ENCODE measurements around the gene COL24A1.
"Not testable (repeated sequence)": the region's sequence is repeated elsewhere in the genome, so short reads cannot be mapped to it uniquely, and the experiment has no call there.

Gene COL24A1

DNA sequence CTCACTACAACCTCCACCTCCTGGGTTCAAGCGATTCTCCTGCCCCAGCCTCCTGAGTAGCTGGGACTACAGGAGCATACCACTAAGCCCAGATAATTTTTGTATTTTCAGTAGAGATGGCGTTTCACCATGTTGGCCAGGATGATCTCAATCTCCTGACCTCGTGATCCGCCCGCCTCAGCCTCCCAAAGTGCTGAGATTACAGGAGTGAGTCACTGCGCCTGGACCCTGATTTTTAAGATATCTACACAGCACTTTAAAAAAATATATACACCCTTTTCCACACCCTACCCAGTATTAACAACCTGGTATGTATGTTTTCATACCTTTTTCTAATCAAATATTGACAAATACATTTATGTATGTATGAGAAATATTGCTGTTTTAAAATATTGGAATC lies 379.6 kb downstream of the COL24A1 start:
- DNase-seq = not testable (repeated sequence)

DNA sequence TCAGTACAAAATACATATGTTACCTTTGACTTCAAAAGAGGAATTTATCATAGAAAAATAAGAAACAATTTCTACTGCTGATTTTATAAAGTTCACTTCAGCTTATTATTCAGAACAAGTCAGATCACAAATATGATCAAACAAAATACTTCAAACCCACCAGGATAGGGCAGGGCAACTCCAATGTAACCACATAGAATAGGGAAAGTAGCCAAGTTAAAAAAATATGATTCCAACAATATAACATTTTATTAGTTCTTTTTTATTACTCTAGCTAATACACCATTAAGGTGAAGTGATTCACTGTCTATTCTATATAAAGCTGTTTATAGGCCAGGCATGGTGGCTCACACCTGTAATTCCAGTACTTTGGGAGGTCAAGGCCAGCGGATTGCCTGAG lies 393.8 kb downstream of the COL24A1 start:
- no peak for DNase-seq

DNA sequence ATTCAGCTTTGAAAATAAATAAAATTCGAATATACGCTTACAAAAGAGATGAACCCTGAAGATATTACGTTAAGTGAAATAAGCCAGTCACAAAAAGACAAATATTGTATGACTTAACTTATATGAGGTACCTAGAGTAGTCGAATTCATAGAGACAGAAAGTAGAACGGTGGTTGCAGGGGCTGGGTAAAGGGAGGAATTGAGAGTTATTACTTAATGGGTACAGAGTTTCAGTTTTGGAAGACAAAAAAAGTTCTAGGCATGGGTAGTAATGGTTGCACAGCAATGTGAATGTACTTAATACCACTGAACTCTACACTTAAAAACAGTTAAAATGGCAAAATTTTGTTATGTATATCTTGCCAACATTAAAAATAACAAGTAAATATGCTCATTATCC lies 399.7 kb downstream of the COL24A1 start:
- no peak for DNase-seq

DNA sequence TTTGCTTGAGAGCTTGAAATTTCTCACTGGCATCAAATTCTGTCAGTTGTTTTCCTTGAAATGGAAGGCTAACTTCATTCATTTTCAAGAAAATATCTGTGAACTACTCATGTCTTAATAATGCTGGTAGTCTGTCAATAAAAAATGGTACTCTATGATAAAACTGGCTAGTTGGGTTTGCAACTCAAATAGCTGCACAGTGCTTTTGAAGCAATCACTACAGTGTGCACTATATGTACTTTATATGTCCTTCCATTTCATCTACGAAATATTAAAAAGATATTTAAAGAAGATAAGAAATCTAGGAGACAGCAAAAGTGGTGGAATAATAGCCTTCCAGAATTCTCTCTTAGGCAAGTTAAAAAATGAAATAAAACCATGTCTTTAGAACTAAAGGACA lies 408.5 kb downstream of the COL24A1 start:
- no peak for DNase-seq

DNA sequence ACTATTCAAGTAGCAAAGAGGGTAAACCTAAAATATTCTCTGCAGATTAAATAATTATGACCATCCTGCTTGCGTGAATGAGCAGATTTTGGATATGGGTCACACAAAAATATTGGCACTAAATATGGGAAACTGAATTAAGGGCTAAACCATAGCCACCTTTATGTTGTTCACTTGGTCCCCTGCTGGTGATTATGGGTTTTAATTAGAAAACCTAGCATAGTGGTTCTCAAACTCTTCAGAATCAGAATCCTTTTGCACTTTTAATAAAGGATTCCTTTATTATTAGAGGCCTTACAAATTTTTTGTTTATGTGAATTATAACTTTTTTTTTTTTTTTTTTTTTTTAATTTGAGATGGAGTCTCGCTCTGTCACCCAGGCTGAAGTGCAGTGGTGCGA lies 409.8 kb downstream of the COL24A1 start:
- no peak for DNase-seq

DNA sequence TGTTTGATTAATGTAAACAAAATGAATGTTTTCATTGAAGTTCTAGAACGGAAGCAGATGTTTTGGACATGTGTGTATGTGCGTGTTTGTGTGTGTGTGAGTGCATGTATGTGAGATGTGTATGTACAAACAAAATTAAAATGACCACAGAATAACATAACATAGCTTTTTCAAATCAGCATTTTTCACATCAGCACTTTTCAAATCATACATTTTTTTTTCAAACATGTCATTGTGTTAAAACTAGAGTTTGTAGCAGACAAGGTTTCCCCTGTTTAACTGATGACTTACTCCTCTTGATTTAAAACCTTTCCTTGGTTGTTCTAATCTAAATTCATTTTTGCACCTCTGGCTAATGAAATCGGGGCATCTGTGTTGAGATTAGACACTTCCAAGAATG lies 412.8 kb downstream of the COL24A1 start:
- no peak for DNase-seq

DNA sequence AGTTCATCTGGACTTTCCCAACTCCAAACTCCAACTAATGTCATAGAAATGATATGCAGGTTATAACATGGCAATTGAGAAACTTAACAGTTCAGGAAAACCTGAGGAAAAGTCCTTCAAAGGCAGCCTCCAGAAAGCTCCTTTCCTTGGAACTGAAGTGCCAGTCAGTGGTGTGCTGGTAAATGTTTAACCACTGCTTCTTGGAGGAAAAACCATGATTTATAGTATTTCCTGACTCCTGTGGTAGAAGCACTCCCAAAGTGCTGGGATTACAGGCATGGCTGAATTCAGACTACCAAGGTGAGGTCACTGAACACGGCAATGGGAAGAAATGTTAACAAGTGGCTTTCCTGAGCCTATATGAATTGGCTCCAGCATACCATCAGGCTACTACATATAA lies 421.6 kb downstream of the COL24A1 start:
- DNase-seq = no peak

DNA sequence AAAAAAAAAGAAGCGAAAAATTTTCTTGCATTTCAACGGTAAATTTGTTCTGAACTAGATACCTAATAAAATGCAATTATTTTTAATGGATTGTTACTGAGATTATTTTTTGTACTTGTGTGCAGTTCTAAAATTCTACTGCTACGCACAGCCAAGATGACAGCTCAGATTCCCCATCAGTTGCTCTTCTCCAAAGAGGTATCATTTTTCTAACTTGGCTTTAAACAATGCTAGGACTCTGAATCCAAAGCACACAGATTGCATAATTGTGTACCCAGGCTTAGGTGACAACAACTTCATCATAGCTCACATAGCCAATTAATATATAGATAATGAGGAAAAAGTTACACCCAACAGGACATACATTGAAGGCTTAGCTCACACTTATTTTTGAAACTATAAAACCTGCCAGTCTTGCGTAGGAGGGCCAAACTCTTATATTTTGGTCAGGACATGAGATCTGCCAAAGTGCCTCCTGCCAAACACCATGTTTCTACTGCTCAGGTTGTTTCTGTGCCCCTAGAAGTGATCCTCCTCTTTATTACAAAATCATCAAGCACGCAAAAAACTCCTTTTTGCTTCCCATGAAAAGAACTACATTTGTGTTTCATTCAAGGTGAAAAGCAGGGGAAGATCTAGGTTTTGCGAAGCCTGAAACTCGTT lies 437.8 kb downstream of the COL24A1 start:
- DNase-seq = no peak

DNA sequence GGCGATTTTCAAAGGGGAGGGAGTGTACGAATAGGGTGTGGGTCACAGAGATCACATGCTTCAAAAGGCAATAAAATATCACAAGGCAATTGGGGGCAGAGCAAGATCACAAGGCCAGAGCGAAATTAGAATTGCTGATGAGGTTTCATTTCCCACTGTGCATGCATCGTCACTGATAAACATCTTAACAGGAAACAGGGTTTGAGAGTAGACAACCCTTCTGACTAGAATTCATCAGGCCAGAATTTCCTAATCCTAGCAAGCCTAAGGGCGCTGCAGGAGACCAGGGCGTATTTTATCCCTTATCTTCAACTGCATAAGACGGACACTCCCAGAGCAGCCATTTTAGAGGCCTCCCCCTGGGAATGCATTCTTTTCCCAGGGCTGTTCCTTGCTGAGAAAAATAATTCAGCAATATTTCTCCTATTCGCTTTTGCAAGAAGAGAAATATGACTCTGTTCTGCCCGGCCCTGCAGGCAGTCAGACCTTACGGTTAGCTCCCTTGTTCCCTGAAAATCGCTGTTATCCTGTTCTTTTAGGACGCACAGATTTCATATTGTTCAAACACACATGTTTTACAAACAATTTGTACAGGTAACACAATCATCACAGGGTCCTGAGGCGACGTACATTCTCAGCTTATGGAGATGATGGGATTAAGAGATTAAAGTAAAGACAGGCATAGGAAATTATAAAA lies 442.0 kb downstream of the COL24A1 start:
- not testable (repeated sequence) for DNase-seq

DNA sequence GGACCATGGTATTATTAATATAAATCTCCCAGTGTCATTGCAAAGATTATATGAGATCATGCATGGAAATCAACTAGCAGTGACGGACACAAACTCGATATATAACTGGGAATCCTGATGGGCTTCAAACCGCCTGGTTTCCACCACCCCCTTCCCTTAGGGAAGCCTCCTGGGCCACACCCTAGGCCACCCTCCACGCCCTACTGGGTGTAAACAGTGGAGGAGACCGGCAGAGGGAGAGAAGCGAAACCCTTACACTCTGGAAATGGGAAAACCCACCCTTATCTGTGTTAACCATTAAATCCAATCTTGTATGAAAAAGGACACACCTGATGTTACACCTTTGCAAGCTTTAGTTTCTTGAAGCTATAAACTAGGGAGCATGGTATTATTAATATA lies 447.7 kb downstream of the COL24A1 start:
- DNase-seq = no peak

DNA sequence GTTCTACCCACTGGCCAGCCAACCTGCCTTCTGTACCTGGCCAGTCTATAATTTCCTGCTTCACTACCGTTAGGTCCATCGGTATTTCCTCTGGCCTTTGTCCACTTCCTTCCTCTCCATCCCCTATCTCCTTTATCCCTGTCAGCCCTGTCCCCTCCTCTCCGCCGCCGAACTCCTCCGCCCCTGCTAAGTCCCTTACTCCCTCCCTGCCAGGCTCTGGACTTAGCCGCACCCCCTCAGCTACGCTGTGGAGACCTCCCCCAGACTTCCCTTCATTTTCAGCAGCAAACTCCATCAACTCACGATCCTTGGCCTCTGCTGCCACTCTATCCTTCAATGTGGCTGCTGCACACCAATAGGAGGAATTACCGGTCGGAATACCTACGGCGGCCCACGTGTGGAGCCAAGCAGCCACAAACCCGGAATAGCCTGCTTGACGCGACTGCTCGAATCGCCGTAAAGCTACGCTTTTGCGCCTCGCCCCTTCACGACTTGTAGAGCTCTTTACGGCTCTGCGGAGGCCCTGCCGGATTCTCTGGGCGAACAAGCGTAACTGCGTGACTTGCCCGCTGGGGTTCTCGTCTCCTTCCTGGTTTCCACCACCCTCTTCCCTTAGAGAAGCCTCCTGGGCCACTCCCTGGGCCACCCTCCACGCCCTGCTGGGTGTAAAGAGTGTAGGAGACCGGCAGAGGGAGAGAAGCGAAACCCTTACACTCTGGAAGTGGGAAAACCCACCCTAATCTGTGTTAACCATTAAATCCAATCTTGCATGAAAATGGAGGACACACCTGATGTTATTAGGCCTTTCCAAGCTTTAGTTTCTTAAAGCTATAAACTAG lies 448.4 kb downstream of the COL24A1 start, which contains the start of gene ZNHIT6:
Gene ZNHIT6 (minus strand): TSS at position 444 of the 839 bp plus-strand sequence. CDS start 149 bp downstream, at position 295.
- DNase-seq = peak; percentile 96

DNA sequence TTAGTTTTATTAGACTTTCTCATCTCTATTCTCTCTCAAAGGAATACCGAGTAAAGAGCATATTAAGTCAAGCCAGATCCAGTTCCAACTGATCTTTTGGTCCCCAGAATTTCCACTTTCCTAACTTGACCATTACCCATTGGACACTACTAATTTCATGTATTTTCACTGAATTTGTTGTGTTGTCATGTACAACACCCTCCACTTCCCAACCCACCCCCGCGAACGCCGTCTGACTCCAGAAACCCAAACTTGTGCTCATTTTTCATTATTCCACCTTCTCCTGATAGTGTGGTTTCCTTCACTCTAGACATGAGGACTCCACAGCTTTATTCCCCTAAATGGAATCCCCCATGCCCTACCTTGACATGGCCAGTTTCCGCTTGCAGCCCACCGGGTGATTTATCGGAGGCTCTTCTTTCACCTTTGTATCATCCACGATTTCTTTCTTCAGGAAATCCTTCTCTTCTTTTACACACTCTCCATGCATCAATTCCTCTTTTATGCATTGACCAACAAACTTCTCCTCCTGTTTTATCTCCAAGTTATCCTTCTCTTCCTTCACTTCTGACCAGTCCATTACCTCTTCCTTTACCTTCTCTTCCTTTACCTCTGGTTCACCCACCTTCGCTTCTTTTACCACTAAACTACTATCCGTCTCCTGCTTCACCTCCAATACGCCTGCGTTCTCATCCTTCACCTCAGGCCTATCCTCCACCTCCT lies 449.1 kb downstream of the COL24A1 start:
- no peak for DNase-seq

DNA sequence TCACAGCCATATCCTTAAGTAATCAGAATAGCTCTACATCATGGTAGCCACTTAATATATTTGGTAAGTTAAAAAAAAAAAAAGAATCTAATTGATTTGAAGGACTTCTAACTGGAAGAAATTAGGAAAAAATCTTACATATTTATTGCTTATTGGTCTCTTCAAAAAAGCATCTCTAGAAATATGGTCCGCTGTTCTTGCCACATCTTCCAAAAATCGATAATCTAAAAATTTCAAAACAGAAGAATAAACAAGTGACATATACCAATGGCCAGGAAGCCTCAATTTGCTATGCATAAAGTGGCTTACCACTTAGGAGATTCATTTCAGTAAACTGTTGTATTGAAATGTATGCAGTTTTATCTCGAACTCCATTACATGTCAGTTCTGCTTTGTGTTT lies 450.6 kb downstream of the COL24A1 start:
- DNase-seq = no peak

DNA sequence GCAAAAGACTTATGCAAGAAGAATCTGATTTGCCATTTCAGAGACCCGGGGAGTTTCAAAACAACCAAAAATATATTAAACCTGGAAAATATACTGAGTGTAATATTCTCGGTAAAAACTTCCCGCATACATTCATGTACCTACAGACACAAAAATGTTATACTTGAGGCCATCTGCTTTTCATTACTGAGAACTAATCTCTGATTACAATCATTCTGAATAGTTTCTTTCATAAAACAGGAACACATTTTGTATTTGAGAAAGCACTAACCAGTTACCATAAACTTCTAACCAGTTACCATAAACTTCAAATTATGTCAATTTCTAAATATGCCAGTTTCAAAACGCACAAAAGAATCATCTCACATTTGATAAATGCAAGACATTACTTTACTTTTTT lies 456.1 kb downstream of the COL24A1 start:
- DNase-seq = no peak

DNA sequence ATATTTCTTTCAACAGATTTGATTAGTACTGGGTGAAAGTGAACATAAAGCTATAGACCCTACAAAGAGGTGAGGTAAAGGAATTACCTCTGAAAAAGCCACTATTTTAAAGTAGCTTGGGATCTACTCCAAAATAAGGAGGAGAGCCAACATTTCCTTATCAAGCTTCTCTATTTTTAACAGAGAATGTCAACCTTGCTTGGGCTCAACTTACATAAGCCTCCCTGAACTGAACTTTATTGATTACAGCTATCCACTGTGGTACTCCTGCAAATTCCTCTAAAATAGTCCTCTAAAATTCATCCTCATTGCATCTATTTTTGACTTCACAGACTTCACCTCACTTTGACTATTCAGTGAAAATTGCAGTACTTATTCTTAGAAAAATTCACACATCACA lies 458.7 kb downstream of the COL24A1 start:
- DNase-seq = no peak

DNA sequence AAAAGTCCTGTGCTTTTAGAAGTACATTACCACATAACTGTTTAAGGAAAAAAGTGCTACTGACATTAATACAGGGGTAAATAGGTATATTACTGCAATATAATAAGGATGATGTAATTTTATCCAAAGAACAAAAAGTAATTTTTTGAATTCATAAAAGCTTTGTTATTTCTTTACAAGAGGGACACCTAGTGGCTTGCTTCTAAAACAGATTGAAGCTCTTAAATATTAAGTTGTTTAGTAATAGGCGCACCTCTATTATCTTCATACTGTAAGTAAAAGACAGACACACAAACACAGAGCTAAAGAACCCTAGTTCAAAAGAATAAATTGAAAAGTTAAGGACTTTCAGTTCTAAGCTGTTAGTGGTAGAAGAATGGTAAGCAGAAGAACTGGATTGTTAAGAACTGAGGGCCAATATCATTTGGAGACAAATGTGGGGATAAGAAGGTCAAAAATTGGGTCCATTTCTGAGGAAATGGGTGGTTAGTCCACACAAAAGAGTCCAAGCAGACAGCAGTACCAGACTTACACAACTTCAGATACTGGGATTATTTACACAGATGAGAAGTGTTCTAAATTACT lies 463.8 kb downstream of the COL24A1 start:
- peak; percentile 28 for DNase-seq

DNA sequence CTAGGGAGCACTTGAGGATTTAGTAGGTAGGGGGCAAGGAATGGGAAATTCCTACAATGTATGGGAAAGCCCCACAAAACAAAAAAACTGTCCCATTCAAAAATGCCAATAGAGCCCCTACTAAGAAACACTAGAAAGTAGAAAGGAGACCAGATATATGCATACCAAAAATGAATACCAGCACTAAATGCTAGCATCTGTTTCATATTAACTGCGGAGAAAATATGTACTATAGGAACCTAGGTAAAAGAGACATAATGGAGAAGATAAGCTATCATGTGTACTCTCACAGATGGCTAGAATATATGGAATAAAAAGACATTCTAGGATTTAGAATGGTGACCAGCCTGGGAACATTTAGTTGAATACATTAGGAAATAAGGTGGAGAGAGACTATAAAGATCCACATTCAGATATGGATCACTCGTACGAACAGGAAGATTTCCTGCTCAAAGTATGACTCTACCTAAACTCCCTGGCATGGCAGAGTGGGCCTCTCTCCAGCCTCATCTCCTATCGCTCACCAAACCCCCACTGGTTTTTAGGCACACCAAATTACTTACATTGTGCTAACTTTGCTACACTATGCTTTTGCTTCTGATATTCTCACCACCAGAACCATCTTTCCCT lies 466.7 kb downstream of the COL24A1 start:
- no peak for DNase-seq

DNA sequence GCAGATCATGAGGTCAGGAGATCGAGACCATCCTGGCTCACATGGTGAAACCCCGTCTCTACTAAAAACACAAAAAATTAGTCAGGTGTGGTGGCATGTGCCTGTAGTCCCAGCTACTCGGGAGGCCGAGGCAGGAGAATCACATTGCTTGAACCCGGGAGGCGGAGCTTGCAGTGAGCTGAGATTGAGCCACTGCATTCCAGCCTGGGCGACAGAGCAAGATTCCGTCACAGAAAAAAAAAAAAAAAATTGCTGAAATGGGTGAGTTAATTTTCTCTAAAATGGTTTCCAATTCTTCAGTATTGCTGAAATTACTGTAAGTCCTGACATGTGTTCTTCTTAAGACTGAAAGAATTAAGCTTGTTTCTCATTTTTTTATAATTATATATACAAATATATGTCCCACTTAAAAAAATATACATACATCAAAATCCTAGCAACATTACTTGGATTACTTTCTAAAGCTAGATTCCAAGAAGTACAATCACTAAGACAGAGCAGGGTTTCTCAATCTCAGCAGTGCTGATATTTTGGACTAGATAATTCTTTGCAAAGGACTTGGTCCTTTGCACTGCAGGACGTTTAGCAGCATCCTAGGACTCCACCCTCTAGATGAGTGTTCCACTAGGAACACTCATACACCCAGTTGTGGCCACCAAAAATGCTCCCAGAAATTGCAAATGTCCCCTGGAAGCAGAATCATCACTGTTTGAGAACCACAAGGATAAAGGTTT lies 473.1 kb downstream of the COL24A1 start:
- DNase-seq = no peak

DNA sequence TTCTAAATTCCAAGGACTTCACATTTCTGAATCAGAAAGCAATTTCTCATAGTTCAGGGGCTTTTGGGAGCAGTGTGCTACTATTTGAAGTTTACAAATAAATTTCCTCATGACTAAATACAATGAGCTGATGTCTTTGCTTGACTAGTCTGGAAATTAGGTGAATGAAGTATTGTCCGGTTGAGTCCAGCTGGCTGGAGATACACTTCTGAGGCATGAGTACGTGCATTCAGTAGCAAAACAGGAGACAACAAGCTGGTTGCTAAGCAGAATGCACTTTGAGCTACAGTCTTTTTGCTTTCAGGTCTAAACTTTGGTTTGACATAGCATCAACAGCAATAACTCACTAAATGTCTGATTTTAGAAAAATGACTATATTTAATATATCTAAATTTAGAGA lies 475.5 kb downstream of the COL24A1 start:
- peak; percentile 70 for DNase-seq

Data from eye (tissue), 1 donor.